Measurements from ENCODE around the gene SLC22A23. TPM values are rescaled to one million over a fixed set of nuclear protein-coding genes. Genes with fewer than 3 reads are reported as not detected.

Gene SLC22A23
- 3.3 and 3.9 TPM in 2 replicates for total RNA-seq (2014; rRNA removed; shearing (Covaris generic))
- polyA plus RNA-seq (2015; cell fraction: cytosol; rRNA removed), result 3.5 and 3.6 TPM in 2 replicates
- polyA plus RNA-seq (2015; cell fraction: nucleus; rRNA removed), result 3.5 and 6.4 TPM in 2 replicates

GRCh38 chr6:3456898-3457709, at the start of gene SLC22A23:
TSS of gene SLC22A23 (minus strand) at chr6:3457050. CDS start at chr6:3456559, 491 bp downstream.
- peak; percentile 43 for DNase-seq (ENCODE audit: low read depth)

- no peak for DNase-seq (ENCODE audit: low read depth)
Measured at GRCh38 chr6:3506200-3506599, 49.4 kb upstream of the SLC22A23 start.

DNA sequence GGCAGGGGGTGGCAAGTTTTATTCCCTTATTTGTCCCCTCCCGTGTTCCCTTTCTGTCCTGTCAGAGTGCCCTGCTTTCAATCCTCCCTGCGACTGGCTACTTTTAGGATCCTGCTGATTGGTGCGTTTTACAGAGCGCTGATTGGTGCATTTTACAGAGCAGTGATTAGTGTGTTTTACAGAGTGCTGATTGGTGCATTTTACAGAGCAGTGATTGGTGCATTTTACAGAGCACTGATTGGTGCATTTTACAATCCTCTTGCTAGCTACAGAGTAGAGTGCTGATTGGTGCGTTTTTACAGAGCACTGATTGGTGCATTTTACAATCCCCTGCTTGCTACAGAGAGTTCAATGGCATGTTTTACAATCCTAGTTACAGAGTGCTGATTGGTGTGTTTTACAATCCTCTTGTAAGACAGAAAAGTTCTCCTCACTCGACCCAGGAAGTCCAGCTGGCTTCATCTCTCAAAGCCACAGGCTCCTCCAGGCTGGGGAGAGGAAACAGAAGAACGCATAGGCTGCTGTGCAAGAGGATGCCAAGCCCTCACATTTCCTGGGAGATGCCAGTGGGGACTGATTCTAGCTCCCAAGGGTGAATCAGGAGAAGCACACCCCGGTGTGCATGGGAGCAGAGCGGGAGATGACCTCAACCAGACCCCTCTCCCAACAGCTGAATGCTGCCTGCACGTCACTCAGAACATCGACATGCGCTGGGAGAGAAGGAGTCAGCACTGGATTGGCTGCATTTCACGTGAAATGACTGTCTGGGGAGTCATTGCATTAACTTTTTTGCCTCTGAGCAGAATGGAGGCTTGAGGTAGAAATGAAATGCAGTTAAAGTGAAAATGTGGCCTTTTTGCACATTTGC, 48.3 kb upstream of the SLC22A23 start:
- DNase-seq (ENCODE audit: low read depth), result no peak

DNA sequence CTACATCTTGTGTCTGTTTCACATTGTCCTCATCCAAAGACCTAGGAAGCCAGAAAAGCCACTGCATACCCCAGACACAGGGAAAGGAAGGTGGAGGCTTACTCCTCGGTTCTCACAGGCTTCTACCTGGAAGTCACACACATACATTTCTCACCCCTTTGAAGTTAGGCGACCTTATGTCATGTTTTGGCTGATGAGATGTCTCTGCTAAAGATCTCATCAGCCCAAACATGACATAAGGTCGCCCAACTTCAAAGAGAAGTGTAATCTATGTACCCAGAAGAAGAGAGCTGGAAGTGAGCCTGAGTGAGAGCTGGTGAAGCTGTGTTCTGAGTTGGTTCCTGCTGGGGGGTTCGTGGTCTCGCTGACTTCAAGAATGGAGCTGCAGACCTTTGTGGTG, 47.5 kb upstream of the SLC22A23 start:
- no peak for DNase-seq (ENCODE audit: low read depth)

DNA sequence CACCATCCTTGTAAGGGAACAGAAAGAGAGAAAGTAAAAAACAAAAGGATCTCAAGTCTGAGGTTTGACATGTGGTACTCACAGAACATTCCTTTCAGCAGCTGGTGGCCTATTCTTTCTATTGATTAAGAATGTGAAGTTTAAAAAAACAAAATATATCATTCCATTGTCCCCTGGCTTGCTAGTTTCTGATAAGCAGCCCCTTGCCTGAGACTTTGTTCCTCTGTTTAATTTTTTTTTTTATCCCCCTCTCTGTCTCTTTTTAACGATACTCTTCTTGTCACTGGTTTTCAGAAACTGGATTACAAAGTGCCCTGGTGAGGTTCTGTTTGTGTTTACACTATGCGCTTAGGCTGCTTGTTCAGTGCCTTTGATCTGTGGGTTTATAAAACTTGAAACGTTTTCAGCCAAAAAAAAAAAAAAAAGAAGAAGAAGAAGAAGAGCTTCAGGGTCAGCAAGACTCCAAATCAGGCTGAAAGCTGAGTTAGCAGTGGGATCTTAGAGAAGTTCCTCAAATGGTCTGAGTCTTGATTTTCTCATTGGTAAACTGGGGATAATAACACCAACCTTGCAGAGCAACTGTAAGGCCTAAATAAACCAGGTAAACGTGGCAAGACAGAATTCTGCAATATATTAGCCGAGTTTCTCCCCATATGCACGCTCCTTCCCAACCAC, 45.1 kb upstream of the SLC22A23 start:
- DNase-seq (ENCODE audit: low read depth), result no peak

GRCh38 chr6:3500262-3501014, 43.6 kb upstream of the SLC22A23 start:
- DNase-seq (ENCODE audit: low read depth), result no peak

DNA sequence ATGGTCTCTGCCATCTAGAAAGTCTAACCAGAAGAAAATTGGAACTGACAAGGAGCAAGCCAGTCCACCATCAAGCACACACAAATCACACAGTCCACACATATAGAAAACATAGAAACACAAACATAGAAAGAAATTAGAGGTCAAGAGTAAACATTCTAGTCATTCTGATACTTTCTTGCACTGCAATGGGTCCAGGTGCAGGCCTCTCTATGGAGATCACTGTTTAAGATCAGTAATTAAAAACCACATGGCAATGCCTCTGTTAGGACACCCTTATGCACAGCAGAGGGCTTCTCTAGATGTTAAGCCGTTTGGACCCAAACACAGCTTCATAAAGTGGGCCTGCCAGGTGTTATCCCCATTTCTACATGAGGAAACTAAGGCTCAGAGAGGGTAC, 42.8 kb upstream of the SLC22A23 start:
- no peak for DNase-seq (ENCODE audit: low read depth)

- DNase-seq (ENCODE audit: low read depth), result no peak
Measured at GRCh38 chr6:3496395-3496794, 39.5 kb upstream of the SLC22A23 start.

GRCh38 chr6:3494391-3495100, 37.7 kb upstream of the SLC22A23 start:
- no peak for DNase-seq (ENCODE audit: low read depth)

GRCh38 chr6:3490625-3490980, 33.8 kb upstream of the SLC22A23 start:
- DNase-seq (ENCODE audit: low read depth), result no peak

DNA sequence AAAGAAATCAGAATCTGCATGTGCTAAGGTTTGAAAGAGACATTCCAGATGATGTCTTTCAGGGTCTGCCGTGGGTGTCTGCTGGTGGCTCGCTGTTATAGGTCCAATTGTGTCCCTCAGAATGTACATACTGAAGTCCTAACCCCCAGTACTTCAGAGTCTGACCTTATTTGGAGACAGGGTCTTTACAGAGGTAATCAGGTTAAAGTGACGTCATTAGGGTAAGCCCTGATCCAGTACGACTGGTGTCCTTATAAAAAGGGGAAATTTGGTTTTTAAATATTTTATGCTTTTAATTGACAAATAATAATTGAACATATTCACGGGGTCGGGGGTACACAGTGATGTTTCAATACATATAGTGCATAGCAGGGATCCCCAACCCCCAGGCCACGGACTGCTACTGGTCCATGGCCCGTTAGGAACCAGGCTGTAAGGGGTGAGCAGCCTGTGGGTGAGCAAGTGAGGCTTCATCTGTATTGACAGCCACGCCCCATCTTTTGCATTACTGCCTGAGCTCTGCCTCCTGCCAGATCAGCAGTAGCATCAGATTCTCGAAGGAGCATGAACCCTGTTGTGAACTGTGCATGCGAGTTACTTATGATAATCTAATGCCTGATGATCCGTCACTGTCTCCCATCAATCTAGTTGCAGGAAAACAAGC, 33.2 kb upstream of the SLC22A23 start:
- DNase-seq (ENCODE audit: low read depth), result no peak

GRCh38 chr6:3489027-3489757, 32.3 kb upstream of the SLC22A23 start:
- peak; percentile 56 for DNase-seq (ENCODE audit: low read depth)

DNA sequence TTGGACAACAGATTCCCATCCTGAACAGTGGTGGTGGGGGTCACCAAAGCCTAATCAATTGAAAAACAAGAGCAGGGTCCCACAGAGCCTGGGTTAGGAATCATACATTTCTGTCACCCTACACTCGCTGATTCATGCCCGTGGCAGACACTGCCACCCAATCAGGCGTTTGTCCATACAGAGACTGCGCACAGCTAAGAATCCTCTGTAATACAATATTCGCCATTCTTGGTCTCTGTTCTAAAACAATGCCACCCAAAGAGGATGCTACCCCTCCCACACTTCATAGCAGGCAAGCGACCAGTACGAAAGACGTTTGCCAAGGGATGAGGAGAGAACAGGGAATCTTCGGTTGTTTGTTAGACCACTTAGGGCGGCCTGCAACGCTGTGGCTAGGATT, 28.1 kb upstream of the SLC22A23 start:
- no peak for DNase-seq (ENCODE audit: low read depth)

DNA sequence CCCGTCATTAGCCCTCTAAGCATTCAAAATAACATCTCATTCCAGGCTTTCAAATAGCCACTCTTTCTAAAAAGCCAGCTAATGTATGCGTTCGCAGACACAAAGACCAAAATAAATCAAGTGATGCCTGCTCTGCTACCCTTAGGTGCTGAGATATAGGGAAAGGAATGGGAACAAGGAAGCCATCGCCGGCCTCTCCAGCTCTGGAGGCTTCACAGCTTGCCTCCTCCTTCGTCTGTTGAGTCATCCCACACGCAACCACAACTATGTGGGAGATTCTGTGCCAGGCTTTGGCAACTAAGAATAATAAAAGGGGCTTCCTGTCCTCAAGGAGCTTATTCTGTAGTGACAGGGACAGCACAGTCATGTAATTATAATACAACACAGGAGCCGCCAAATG, 27.3 kb upstream of the SLC22A23 start:
- peak; percentile 67 for DNase-seq (ENCODE audit: low read depth)

- DNase-seq (ENCODE audit: low read depth), result no peak
Measured at GRCh38 chr6:3483675-3484074, 26.8 kb upstream of the SLC22A23 start.

GRCh38 chr6:3482869-3483268, 26.0 kb upstream of the SLC22A23 start:
- DNase-seq (ENCODE audit: low read depth), result no peak

DNA sequence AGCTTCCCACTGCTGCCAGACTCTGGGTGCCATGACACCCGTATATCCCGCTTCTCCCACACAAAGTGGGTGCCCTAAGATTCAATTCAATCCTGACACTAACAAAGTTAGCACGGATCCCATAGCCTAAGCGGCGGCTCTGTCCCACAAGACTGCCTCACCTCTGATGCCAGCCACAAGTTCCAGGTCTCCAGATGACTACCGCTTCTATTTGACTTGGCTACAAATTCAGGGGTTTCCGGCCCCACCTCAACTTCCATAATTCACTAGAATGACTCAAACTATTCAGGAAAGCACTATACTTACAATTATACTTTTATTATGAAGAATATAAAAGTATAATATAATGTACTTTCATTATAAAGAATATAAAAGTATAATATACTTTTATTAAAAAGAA, 24.8 kb upstream of the SLC22A23 start:
- no peak for DNase-seq (ENCODE audit: low read depth)

- DNase-seq (ENCODE audit: low read depth), result no peak
Measured at GRCh38 chr6:3480009-3480408, 23.2 kb upstream of the SLC22A23 start.

DNA sequence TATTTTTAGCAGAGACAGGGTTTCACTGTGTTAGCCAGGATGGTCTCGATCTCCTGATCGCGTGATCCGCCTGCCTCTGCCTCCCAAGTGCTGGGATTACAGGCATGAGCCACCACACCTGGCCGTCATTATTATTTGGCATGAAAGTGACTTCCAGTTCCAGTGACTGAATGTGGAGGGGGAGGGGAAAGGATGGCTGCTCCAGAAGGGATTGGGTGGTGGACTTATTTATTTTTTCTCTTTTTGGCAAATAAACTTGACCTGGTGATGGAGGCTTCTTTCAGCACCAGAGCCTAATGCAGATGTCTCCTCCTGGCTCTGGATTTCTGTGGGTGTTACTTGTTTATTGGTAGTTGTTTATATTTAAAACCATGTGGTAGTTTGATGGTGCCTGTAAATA, 16.9 kb upstream of the SLC22A23 start:
- no peak for DNase-seq (ENCODE audit: low read depth)
